SK-N-SH (cell line): ENCODE results near the gene CACNG5.

Source experiments
- EP300 ChIP-seq, 2 experiments: IDR thresholded peaks; 2 replicates each; pipeline versions ENCODE4 v1.4.0 to v1.6.1; 2012; ENCODE audit warnings: borderline replicate concordance in 1 of 2, low read depth in 1 of 2, low read length in 1 of 2
- MXI1 ChIP-seq: IDR thresholded peaks from 2 replicates; pipeline ENCODE4 v1.6.1; 2012; ENCODE audit warnings: mild to moderate bottlenecking, low read depth, low read length, improper control_type of control experiment
- TF ChIP-seq, protein P1 (sequence below): fragments of 200-600 bp; sonication (generic); IDR thresholded peaks from 2 replicates; pipeline ENCODE4 v1.6.1; 2017; ENCODE audit warnings: antibody characterized with exemption, mild to moderate bottlenecking, moderate library complexity

GRCh38 chr17:66897141-66897540, 62.2 kb downstream of the CACNG5 start:
- TF ChIP-seq, protein P1, sequence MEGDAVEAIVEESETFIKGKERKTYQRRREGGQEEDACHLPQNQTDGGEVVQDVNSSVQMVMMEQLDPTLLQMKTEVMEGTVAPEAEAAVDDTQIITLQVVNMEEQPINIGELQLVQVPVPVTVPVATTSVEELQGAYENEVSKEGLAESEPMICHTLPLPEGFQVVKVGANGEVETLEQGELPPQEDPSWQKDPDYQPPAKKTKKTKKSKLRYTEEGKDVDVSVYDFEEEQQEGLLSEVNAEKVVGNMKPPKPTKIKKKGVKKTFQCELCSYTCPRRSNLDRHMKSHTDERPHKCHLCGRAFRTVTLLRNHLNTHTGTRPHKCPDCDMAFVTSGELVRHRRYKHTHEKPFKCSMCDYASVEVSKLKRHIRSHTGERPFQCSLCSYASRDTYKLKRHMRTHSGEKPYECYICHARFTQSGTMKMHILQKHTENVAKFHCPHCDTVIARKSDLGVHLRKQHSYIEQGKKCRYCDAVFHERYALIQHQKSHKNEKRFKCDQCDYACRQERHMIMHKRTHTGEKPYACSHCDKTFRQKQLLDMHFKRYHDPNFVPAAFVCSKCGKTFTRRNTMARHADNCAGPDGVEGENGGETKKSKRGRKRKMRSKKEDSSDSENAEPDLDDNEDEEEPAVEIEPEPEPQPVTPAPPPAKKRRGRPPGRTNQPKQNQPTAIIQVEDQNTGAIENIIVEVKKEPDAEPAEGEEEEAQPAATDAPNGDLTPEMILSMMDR = no peak
- TF ChIP-seq EP300 (IDR thresholded peaks at IDR 0.05; ENCODE audit: borderline replicate concordance in 1 of 2, low read depth in 1 of 2, low read length in 1 of 2) (no peak), MXI1 (no peak)
